ENCODE data around the gene KCTD10. TPM values are rescaled to one million over a fixed set of nuclear protein-coding genes. Genes with fewer than 3 reads are reported as not detected.

The KCTD10 gene
- polyA plus RNA-seq, 1 donor (not counting 4 experiments of a cell fraction or from before 2014, with no cell fraction given), result 107 TPM

GRCh38 chr12:109523071-109523470 lies 46.0 kb upstream of the KCTD10 start:
- no peaks in the 10 kb centered on the region for H4K20me1 ChIP-seq (ENCODE audit: control insufficient read depth, extremely low read depth, insufficient read depth, low read length)
- no peaks in the 10 kb centered on the region for H3K4me1 ChIP-seq (ENCODE audit: control insufficient read depth, extremely low read depth, insufficient read depth, low read length)
- no peak overlapping the region for H3K4me2 ChIP-seq (ENCODE audit: control insufficient read depth, extremely low read depth, insufficient read depth, low read depth, low read length)
- H3K4me3 ChIP-seq (ENCODE audit: control insufficient read depth in 2 of 3, extremely low read depth in 1 of 3, insufficient read depth in 2 of 3, low read depth in 1 of 3, low read length in 3 of 3), result no peak overlapping the region
- H3K79me2 ChIP-seq (ENCODE audit: control insufficient read depth, insufficient read depth, low read length), result no peaks in the 10 kb centered on the region
- H3K9me1 ChIP-seq (ENCODE audit: control insufficient read depth, extremely low read depth, insufficient read depth, low read length), result no peaks in the 10 kb centered on the region
- H3K9me3 ChIP-seq (ENCODE audit: control insufficient read depth, low read depth, low read length), result no peaks in the 10 kb centered on the region
- dilution Hi-C loops (cut with MboI; ENCODE audit: extremely low pct_ligation_motif_present, low sequenced_read_pairs), result no loop called here
- DNase-seq (ENCODE audit: low read depth, low spot score), result no peak
- no peak overlapping the region for H3K27ac ChIP-seq (ENCODE audit: control insufficient read depth, insufficient read depth, low read length)
- no peak overlapping the region for H2AFZ ChIP-seq (ENCODE audit: control insufficient read depth, low read length)
- peaks cover 18 to 41% of the 10 kb centered on the region in 2 experiments for H3K36me3 ChIP-seq (ENCODE audit: control insufficient read depth in 2 of 2, extremely low read depth in 1 of 2, insufficient read depth in 2 of 2, low read length in 2 of 2)
- no peak for TF ChIP-seq EZH2 (IDR thresholded peaks at IDR 0.05; ENCODE audit: low read length)
- TF ChIP-seq CTCF (optimal IDR thresholded peaks at IDR 0.05 in 1 of 3, IDR thresholded peaks at IDR 0.05 in 1 of 3, conservative IDR thresholded peaks at IDR 0.05 in 1 of 3; ENCODE audit: extremely low read depth in 1 of 3, insufficient read depth in 2 of 3, low read length in 3 of 3), result no peak
- no peaks in the 10 kb centered on the region for H3K27me3 ChIP-seq (ENCODE audit: control insufficient read depth, extremely low read depth, insufficient read depth, low read length)
- FAIRE-seq, result no peak
- no peak overlapping the region for H3K9ac ChIP-seq (ENCODE audit: control insufficient read depth, extremely low read depth, insufficient read depth, low read length)

GRCh38 chr12:109521831-109522230 lies 44.7 kb upstream of the KCTD10 start:
- H3K36me3 ChIP-seq (ENCODE audit: control insufficient read depth in 2 of 2, extremely low read depth in 1 of 2, insufficient read depth in 2 of 2, low read length in 2 of 2), result peaks cover 21 to 42% of the 10 kb centered on the region in 2 experiments
- FAIRE-seq, result no peak
- no peak overlapping the region for H3K9ac ChIP-seq (ENCODE audit: control insufficient read depth, extremely low read depth, insufficient read depth, low read length)

More at GRCh38 chr12:109521831-109522230, 44.7 kb upstream of the KCTD10 start:
- dilution Hi-C loops (cut with MboI; ENCODE audit: extremely low pct_ligation_motif_present, low sequenced_read_pairs), result no loop called here
- no peaks in the 10 kb centered on the region for H3K9me1 ChIP-seq (ENCODE audit: control insufficient read depth, extremely low read depth, insufficient read depth, low read length)
- no peak overlapping the region for H3K4me3 ChIP-seq (ENCODE audit: control insufficient read depth in 2 of 3, extremely low read depth in 1 of 3, insufficient read depth in 2 of 3, low read depth in 1 of 3, low read length in 3 of 3)
- H3K4me2 ChIP-seq (ENCODE audit: control insufficient read depth, extremely low read depth, insufficient read depth, low read depth, low read length), result no peak overlapping the region
- no peak overlapping the region for H2AFZ ChIP-seq (ENCODE audit: control insufficient read depth, low read length)
- H3K27me3 ChIP-seq (ENCODE audit: control insufficient read depth, extremely low read depth, insufficient read depth, low read length), result no peaks in the 10 kb centered on the region
- no peaks in the 10 kb centered on the region for H3K79me2 ChIP-seq (ENCODE audit: control insufficient read depth, insufficient read depth, low read length)
- H3K27ac ChIP-seq (ENCODE audit: control insufficient read depth, insufficient read depth, low read length), result no peak overlapping the region
- H3K4me1 ChIP-seq (ENCODE audit: control insufficient read depth, extremely low read depth, insufficient read depth, low read length), result no peaks in the 10 kb centered on the region
- no peak for TF ChIP-seq EZH2 (IDR thresholded peaks at IDR 0.05; ENCODE audit: low read length)
- no peak for TF ChIP-seq CTCF (optimal IDR thresholded peaks at IDR 0.05 in 1 of 3, IDR thresholded peaks at IDR 0.05 in 1 of 3, conservative IDR thresholded peaks at IDR 0.05 in 1 of 3; ENCODE audit: extremely low read depth in 1 of 3, insufficient read depth in 2 of 3, low read length in 3 of 3)
- H4K20me1 ChIP-seq (ENCODE audit: control insufficient read depth, extremely low read depth, insufficient read depth, low read length), result no peaks in the 10 kb centered on the region
- no peak for DNase-seq (ENCODE audit: low read depth, low spot score)
- no peaks in the 10 kb centered on the region for H3K9me3 ChIP-seq (ENCODE audit: control insufficient read depth, low read depth, low read length)
